PC-3 (cell line): ENCODE measurements around the gene LDHAL6A.

ENCODE experiments used
- EZH2 ChIP-seq: fragments of 300-600 bp; sonication (generic); IDR thresholded peaks from one replicate; pipeline ENCODE4 v1.6.1; 2017; ENCODE audit warnings: antibody characterized with exemption, mild to moderate bottlenecking, low read length; ENCODE audit not compliant: unreplicated experiment
- EZH2phosphoT487 ChIP-seq: fragments of 300-600 bp; sonication (generic); IDR thresholded peaks from 2 replicates; pipeline ENCODE4 v1.6.1; 2018; ENCODE audit warnings: mild to moderate bottlenecking, antibody characterized with exemption, low read length, borderline replicate concordance
- TF ChIP-seq, protein P1 (sequence below): fragments of 300-600 bp; sonication (generic); conservative IDR thresholded peaks from 2 replicates; pipeline ENCODE4 v1.5.1; 2017; ENCODE audit warnings: antibody characterized with exemption, low read depth, mild to moderate bottlenecking, low read length

DNA sequence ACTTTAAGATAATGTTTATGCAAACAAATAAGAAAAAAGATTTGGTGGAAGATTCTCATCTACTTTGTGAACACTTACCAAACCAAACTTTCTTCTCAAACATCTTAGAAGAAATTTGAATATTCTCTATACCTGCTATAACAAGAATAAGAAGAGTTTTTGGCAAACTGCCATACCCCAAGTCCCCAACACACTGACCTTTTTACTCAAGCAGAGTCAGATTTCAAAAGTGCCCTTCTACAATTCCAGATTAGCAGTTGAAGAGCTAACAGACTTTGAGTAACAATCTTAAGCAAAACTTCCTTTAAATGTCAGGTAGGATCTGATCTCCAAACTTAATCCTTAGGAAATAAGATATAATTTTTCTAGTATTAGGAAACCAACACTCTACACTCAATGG, 37.2 kb downstream of the LDHAL6A start:
- TF ChIP-seq EZH2phosphoT487 (no peak), EZH2 (no peak)
- TF ChIP-seq, protein P1, sequence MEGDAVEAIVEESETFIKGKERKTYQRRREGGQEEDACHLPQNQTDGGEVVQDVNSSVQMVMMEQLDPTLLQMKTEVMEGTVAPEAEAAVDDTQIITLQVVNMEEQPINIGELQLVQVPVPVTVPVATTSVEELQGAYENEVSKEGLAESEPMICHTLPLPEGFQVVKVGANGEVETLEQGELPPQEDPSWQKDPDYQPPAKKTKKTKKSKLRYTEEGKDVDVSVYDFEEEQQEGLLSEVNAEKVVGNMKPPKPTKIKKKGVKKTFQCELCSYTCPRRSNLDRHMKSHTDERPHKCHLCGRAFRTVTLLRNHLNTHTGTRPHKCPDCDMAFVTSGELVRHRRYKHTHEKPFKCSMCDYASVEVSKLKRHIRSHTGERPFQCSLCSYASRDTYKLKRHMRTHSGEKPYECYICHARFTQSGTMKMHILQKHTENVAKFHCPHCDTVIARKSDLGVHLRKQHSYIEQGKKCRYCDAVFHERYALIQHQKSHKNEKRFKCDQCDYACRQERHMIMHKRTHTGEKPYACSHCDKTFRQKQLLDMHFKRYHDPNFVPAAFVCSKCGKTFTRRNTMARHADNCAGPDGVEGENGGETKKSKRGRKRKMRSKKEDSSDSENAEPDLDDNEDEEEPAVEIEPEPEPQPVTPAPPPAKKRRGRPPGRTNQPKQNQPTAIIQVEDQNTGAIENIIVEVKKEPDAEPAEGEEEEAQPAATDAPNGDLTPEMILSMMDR = no peak
